Astrocyte (in vitro differentiated cells and primary cell): Measurements from ENCODE around the gene SARDH. TPM values are rescaled to one million over a fixed set of nuclear protein-coding genes. Genes with fewer than 3 reads are reported as not detected.

Source experiments
- DNase-seq: peaks from one replicate; pipeline ENCODE4 v3.0.0-alpha.2; 2010; ENCODE audit warnings: low read depth
- FAIRE-seq: peaks from 2 replicates; lab custom pipeline; 2011; peaks lifted over from hg19 to GRCh38; lab: Jason Lieb, UNC
- H2AFZ ChIP-seq: 2 replicates; pipeline ENCODE4 v1.6.0; 2012; ENCODE audit warnings: low read depth, low read length, inconsistent platforms
- H3K27ac ChIP-seq: 2 replicates; pipeline ENCODE4 v1.5.1; 2011; ENCODE audit warnings: low read depth, low read length, inconsistent platforms
- H3K27me3 ChIP-seq: 2 replicates; pipeline ENCODE4 v1.6.0; 2011; ENCODE audit warnings: low read length, inconsistent platforms; ENCODE audit not compliant: insufficient read depth
- H3K36me3 ChIP-seq: 2 replicates; pipeline ENCODE4 v1.5.1; 2011; ENCODE audit warnings: low read length, inconsistent platforms; ENCODE audit not compliant: insufficient read depth
- H3K4me1 ChIP-seq: 2 replicates; pipeline ENCODE4 v1.5.1; 2011; ENCODE audit warnings: low read length, inconsistent platforms; ENCODE audit not compliant: insufficient read depth
- H3K4me2 ChIP-seq: 2 replicates; pipeline ENCODE4 v1.6.0; 2012; ENCODE audit warnings: low read length, inconsistent platforms
- H3K4me3 ChIP-seq: 2 replicates; pipeline ENCODE4 v1.5.1; 2011; ENCODE audit warnings: low read depth, mild to moderate bottlenecking, low read length, inconsistent platforms; ENCODE audit not compliant: insufficient read depth
- H3K79me2 ChIP-seq: 2 replicates; pipeline ENCODE4 v1.6.0; 2012; ENCODE audit warnings: mild to moderate bottlenecking, low read length, inconsistent platforms; ENCODE audit not compliant: insufficient read depth
- H3K9ac ChIP-seq: 2 replicates; pipeline ENCODE4 v1.6.0; 2012; ENCODE audit warnings: mild to moderate bottlenecking, low read length, inconsistent platforms
- H3K9me3 ChIP-seq: 2 replicates; pipeline ENCODE4 v1.5.1; 2012; ENCODE audit warnings: low read depth, mild to moderate bottlenecking, low read length, inconsistent platforms; ENCODE audit not compliant: insufficient read depth
- H4K20me1 ChIP-seq: 2 replicates; pipeline ENCODE4 v1.6.0; 2012; ENCODE audit warnings: low read length, inconsistent platforms; ENCODE audit not compliant: insufficient read depth
- H3K27ac Mint-ChIP-seq: one replicate; pipeline ENCODE4 v1.8.0; 2021; ENCODE audit warnings: mild to moderate bottlenecking, mixed read lengths; ENCODE audit not compliant: unreplicated experiment
- H3K27me3 Mint-ChIP-seq: one replicate; pipeline ENCODE4 v1.8.0; 2021; ENCODE audit warnings: low read depth, mixed read lengths; ENCODE audit not compliant: unreplicated experiment
- H3K36me3 Mint-ChIP-seq: one replicate; pipeline ENCODE4 v1.8.0; 2021; ENCODE audit warnings: low read depth, mixed read lengths; ENCODE audit not compliant: unreplicated experiment
- H3K4me1 Mint-ChIP-seq: one replicate; pipeline ENCODE4 v1.8.0; 2021; ENCODE audit warnings: low read depth, mixed read lengths; ENCODE audit not compliant: unreplicated experiment
- H3K4me3 Mint-ChIP-seq: one replicate; pipeline ENCODE4 v1.8.0; 2021; ENCODE audit warnings: mild to moderate bottlenecking, moderate library complexity, mixed read lengths; ENCODE audit not compliant: unreplicated experiment
- H3K9me3 Mint-ChIP-seq: one replicate; pipeline ENCODE4 v1.8.0; 2021; ENCODE audit warnings: mild to moderate bottlenecking, mixed read lengths; ENCODE audit not compliant: unreplicated experiment
- EZH2 ChIP-seq: IDR thresholded peaks from 2 replicates; pipeline ENCODE4 v1.6.1; 2012; ENCODE audit warnings: mild to moderate bottlenecking, low read length, inconsistent platforms; ENCODE audit not compliant: insufficient read depth
- total RNA-seq: library from RNA; stranded (reverse); gene quantifications from 2 replicates; pipeline ENCODE4 v1.2.1, GENCODE V29; 2021
- TF ChIP-seq, protein P1 (sequence below): IDR thresholded peaks from 2 replicates; pipeline ENCODE4 v1.5.1; 2011; ENCODE audit warnings: low read depth, mild to moderate bottlenecking, inconsistent platforms, low read length, moderate library complexity; ENCODE audit not compliant: insufficient read depth

The SARDH gene
- total RNA-seq, 1 donor from 2014 or later: 2.8 TPM

DNA sequence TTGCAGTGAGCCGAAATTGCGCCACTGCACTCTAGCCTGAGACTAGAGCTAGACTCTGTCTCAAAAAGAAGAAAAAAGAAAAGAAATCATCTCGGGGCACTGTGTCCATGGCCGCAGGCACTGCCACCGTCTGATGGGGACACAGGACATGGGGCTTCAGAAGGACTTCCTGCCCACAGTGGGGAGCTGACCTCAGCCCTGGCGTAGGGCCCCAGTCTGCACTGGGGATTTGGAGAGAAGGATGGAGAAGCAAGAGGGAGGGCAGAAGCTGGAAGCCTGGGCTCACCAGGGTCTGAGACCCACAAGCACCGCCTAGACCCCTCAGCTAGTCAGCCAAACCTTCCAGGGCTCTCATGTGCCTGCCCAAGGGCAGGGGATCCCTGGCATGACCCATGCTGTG, 4.1 kb upstream of the SARDH start:
- no peak overlapping the region for H3K4me3 Mint-ChIP-seq
- no peak overlapping the region for H3K4me2 ChIP-seq
- H3K27me3 ChIP-seq: peaks cover 7% of the 10 kb centered on the region
- no peaks in the 10 kb centered on the region for H3K79me2 ChIP-seq
- no peaks in the 10 kb centered on the region for H3K4me1 Mint-ChIP-seq
- DNase-seq (no peak), FAIRE-seq (no peak)
- H2AFZ ChIP-seq: no peak overlapping the region
- TF ChIP-seq, protein P1, sequence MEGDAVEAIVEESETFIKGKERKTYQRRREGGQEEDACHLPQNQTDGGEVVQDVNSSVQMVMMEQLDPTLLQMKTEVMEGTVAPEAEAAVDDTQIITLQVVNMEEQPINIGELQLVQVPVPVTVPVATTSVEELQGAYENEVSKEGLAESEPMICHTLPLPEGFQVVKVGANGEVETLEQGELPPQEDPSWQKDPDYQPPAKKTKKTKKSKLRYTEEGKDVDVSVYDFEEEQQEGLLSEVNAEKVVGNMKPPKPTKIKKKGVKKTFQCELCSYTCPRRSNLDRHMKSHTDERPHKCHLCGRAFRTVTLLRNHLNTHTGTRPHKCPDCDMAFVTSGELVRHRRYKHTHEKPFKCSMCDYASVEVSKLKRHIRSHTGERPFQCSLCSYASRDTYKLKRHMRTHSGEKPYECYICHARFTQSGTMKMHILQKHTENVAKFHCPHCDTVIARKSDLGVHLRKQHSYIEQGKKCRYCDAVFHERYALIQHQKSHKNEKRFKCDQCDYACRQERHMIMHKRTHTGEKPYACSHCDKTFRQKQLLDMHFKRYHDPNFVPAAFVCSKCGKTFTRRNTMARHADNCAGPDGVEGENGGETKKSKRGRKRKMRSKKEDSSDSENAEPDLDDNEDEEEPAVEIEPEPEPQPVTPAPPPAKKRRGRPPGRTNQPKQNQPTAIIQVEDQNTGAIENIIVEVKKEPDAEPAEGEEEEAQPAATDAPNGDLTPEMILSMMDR: no peak
- TF ChIP-seq EZH2: no peak
- no peaks in the 10 kb centered on the region for H3K36me3 ChIP-seq
- H3K9me3 ChIP-seq: no peaks in the 10 kb centered on the region
- no peaks in the 10 kb centered on the region for H3K36me3 Mint-ChIP-seq
- H4K20me1 ChIP-seq: peaks cover 2% of the 10 kb centered on the region
- H3K27ac Mint-ChIP-seq: no peak overlapping the region
- H3K27ac ChIP-seq: no peak overlapping the region
- peaks cover 17% of the 10 kb centered on the region for H3K27me3 Mint-ChIP-seq
- no peaks in the 10 kb centered on the region for H3K9me3 Mint-ChIP-seq
- no peak overlapping the region for H3K4me3 ChIP-seq
- no peak overlapping the region for H3K9ac ChIP-seq
- H3K4me1 ChIP-seq: peaks cover 11% of the 10 kb centered on the region

DNA sequence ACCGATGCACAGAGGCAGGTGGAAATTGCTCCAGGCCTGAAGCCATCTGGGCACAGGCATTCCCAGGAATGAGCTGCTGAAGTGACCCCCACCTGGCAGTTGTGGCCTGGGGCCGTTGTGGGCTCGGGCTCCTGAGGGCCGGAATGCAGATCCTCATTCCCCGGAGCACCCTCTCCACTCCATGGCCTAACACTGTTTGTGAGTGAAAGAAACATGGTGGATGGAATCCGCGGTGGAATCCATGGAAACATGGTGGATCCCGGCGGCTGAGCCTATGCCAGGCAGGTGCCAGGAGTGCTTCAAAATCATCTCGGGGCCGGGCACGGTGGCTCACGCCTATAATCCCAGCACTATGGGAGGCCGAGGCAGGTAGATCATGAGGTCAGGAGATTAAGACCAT, 3.6 kb upstream of the SARDH start:
- Histone ChIP-seq H3K36me3 (no peaks in the 10 kb centered on the region), H3K9me3 (no peaks in the 10 kb centered on the region), H3K27me3 (peaks cover 4% of the 10 kb centered on the region), H3K4me1 (peaks cover 11% of the 10 kb centered on the region), H3K27ac (no peak overlapping the region), H3K4me2 (no peak overlapping the region), H3K4me3 (no peak overlapping the region), H4K20me1 (peaks cover 2% of the 10 kb centered on the region), H3K79me2 (no peaks in the 10 kb centered on the region), H3K9ac (no peak overlapping the region), H2AFZ (no peak overlapping the region)
- H3K27ac Mint-ChIP-seq: no peak overlapping the region
- no peaks in the 10 kb centered on the region for H3K36me3 Mint-ChIP-seq
- H3K9me3 Mint-ChIP-seq: no peaks in the 10 kb centered on the region
- H3K27me3 Mint-ChIP-seq: peaks cover 17% of the 10 kb centered on the region
- DNase-seq (no peak), FAIRE-seq (no peak)
- TF ChIP-seq, protein P1: no peak
- no peak for TF ChIP-seq EZH2
- H3K4me3 Mint-ChIP-seq: no peak overlapping the region
- H3K4me1 Mint-ChIP-seq: no peaks in the 10 kb centered on the region

DNA sequence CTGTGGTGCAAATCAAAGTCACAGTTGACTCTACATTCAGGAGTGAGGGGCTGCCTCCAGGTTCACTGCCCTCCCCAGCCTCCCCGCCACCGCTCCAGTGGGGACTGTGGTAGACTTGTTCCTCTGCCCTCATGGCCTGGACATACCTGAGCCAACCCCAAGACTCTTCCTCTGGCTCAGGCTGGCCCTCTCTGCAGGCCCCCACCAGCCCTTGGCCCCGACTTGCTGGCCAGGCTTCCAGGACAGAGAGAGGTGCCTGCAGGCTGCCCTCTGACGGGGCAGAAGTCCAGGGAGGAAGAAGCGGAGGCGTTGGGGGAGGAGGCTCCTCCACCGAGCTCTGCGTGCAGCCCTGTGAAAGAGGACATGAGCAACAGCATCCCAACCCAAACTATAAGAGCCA, 2.8 kb upstream of the SARDH start:
- Histone ChIP-seq H3K9ac (no peak overlapping the region), H3K4me3 (no peak overlapping the region), H3K27me3 (peaks cover 7% of the 10 kb centered on the region), H3K9me3 (no peaks in the 10 kb centered on the region), H3K4me1 (peaks cover 11% of the 10 kb centered on the region), H3K36me3 (no peaks in the 10 kb centered on the region), H3K27ac (no peak overlapping the region), H3K4me2 (no peak overlapping the region), H3K79me2 (no peaks in the 10 kb centered on the region), H4K20me1 (peaks cover 2% of the 10 kb centered on the region), H2AFZ (no peak overlapping the region)
- no peak for TF ChIP-seq EZH2
- TF ChIP-seq, protein P1: no peak
- Mint-ChIP-seq H3K36me3 (no peaks in the 10 kb centered on the region), H3K9me3 (no peaks in the 10 kb centered on the region), H3K4me3 (no peak overlapping the region), H3K4me1 (no peaks in the 10 kb centered on the region), H3K27ac (no peak overlapping the region), H3K27me3 (peaks cover 17% of the 10 kb centered on the region)
- FAIRE-seq (no peak), DNase-seq (no peak)
